H1 (cell line): Measurements from ENCODE around the gene DUS1L. TPM values are rescaled to one million over a fixed set of nuclear protein-coding genes. Genes with fewer than 3 reads are reported as not detected.
A peak's percentile ranks its signal among the peaks of the same experiment; 100 is the strongest.

ENCODE experiments used
- CTCF ChIA-PET: fragments of 300-600 bp; sonication (Branson Sonifier 250); formaldehyde crosslinking; loops from one replicate; lab custom pipeline; 2021; ENCODE audit not compliant: partially characterized antibody; lab: Charles Lee
- POLR2A ChIA-PET: fragments of 300-600 bp; sonication (Branson Sonifier 250); formaldehyde crosslinking; loops from one replicate; lab custom pipeline; 2021; ENCODE audit warnings: inconsistent platforms; ENCODE audit not compliant: partially characterized antibody; lab: Charles Lee
- DNase-seq, 2 experiments: peaks; one replicate each; pipeline versions ENCODE4 v3.0.0 to v3.0.0-alpha.2; 2010 to 2022; ENCODE audit warnings: low spot score in 2 of 2, low read depth in 1 of 2, mixed read lengths in 1 of 2
- FAIRE-seq: peaks from 2 replicates; lab custom pipeline; 2011; peaks lifted over from hg19 to GRCh38; lab: Jason Lieb, UNC
- H2AFZ ChIP-seq: 2 replicates; pipeline ENCODE4 v1.8.1; 2012; ENCODE audit warnings: low read length, inconsistent platforms
- H2AK5ac ChIP-seq: 2 replicates; pipeline ENCODE4 v1.6.1; 2013; ENCODE audit warnings: low read depth, low read length
- H2BK120ac ChIP-seq: replicated peaks from 2 replicates; pipeline ENCODE3; 2013; ENCODE audit warnings: low read depth, low read length, inconsistent platforms
- H2BK12ac ChIP-seq: 2 replicates; pipeline ENCODE4 v1.6.1; 2013; ENCODE audit warnings: low read depth, low read length
- H2BK15ac ChIP-seq: 2 replicates; pipeline ENCODE4 v1.6.1; 2013; ENCODE audit warnings: low read length
- H2BK20ac ChIP-seq: 2 replicates; pipeline ENCODE4 v1.6.1; 2013; ENCODE audit warnings: low read length
- H2BK5ac ChIP-seq: 2 replicates; pipeline ENCODE4 v1.6.1; 2013; ENCODE audit warnings: low read depth, low read length
- H3K14ac ChIP-seq: 2 replicates; pipeline ENCODE4 v1.6.1; 2013; ENCODE audit warnings: inconsistent platforms; ENCODE audit not compliant: insufficient read length
- H3K18ac ChIP-seq: 2 replicates; pipeline ENCODE4 v1.6.1; 2013; ENCODE audit warnings: low read length; ENCODE audit errors: extremely low read depth
- H3K23ac ChIP-seq: 2 replicates; pipeline ENCODE4 v1.6.1; 2013; ENCODE audit warnings: inconsistent platforms; ENCODE audit not compliant: insufficient read length
- H3K23me2 ChIP-seq: 2 replicates; pipeline ENCODE4 v1.6.1; 2013; ENCODE audit warnings: low read depth, low read length
- H3K27ac ChIP-seq: 2 replicates; pipeline ENCODE4 v1.6.1; 2011; ENCODE audit warnings: low read depth, low read length, inconsistent platforms
- H3K27me3 ChIP-seq, 4 experiments: replicated peaks in 1 of 4; 1 replicate in 1 of 4; 2 replicates in 3 of 4; pipeline versions ENCODE4 v1.6.1 to v1.8.1; 2011 to 2013; ENCODE audit warnings: low read length in 3 of 4, mild to moderate bottlenecking in 3 of 4, inconsistent platforms in 2 of 4, mixed read lengths in 2 of 4, moderate library complexity in 1 of 4; ENCODE audit not compliant: control insufficient read depth in 3 of 4, insufficient read depth in 3 of 4; ENCODE audit errors: extremely low read depth in 1 of 4
- H3K36me3 ChIP-seq, 4 experiments: 2 replicates each; pipeline versions ENCODE4 v1.6.1 to v1.8.1; 2011 to 2013; ENCODE audit warnings: mild to moderate bottlenecking in 4 of 4, low read length in 3 of 4, moderate library complexity in 2 of 4, control low read depth in 1 of 4, inconsistent platforms in 1 of 4; ENCODE audit not compliant: insufficient read depth in 4 of 4, control insufficient read depth in 2 of 4
- H3K4ac ChIP-seq: replicated peaks from 2 replicates; pipeline ENCODE3; 2013; ENCODE audit warnings: low read length, low read depth, mixed read lengths, inconsistent platforms; ENCODE audit not compliant: insufficient read length
- H3K4me1 ChIP-seq, 4 experiments: replicated peaks in 1 of 4; 1 replicate in 1 of 4; 2 replicates in 3 of 4; pipeline versions ENCODE4 v1.6.1 to v1.8.1; 2011 to 2013; ENCODE audit warnings: low read length in 3 of 4, inconsistent platforms in 2 of 4, mixed read lengths in 1 of 4; ENCODE audit not compliant: insufficient read depth in 4 of 4, control insufficient read depth in 3 of 4
- H3K4me2 ChIP-seq, 2 experiments: 2 replicates each; pipeline versions ENCODE4 v1.6.1 to v1.8.1; 2011 to 2013; ENCODE audit warnings: low read depth in 2 of 2, low read length in 2 of 2, control low read depth in 1 of 2, inconsistent platforms in 1 of 2, mild to moderate bottlenecking in 1 of 2; ENCODE audit not compliant: insufficient read depth in 1 of 2
- H3K4me3 ChIP-seq, 4 experiments: fragments of 200-600, 300-600 bp in 1 of 4; sonication (generic), shearing (Covaris generic), sonication (Bioruptor Twin) in 1 of 4; 2 replicates each; pipeline versions ENCODE4 v1.5.1 to v1.8.1; 2011 to 2016; ENCODE audit warnings: low read length in 4 of 4, low read depth in 3 of 4, control low read depth in 2 of 4, inconsistent platforms in 2 of 4, mild to moderate bottlenecking in 2 of 4, mixed read lengths in 1 of 4, moderate library complexity in 1 of 4; ENCODE audit not compliant: insufficient read depth in 2 of 4; ENCODE audit errors: extremely low read depth in 1 of 4
- H3K56ac ChIP-seq: replicated peaks from 2 replicates; pipeline ENCODE3; 2013; ENCODE audit warnings: low read depth, mild to moderate bottlenecking, mixed read lengths, low read length, inconsistent platforms; ENCODE audit not compliant: insufficient read length
- H3K79me1 ChIP-seq: 2 replicates; pipeline ENCODE4 v1.6.1; 2013; ENCODE audit warnings: low read depth, low read length, control low read depth
- H3K79me2 ChIP-seq, 2 experiments: 2 replicates each; pipeline versions ENCODE4 v1.6.1 to v1.8.1; 2012 to 2013; ENCODE audit warnings: low read length in 2 of 2, mild to moderate bottlenecking in 2 of 2, inconsistent platforms in 1 of 2; ENCODE audit not compliant: insufficient read depth in 2 of 2, control insufficient read depth in 1 of 2
- H3K9ac ChIP-seq, 4 experiments: replicated peaks in 1 of 4; 1 replicate in 1 of 4; 2 replicates in 3 of 4; pipeline versions ENCODE4 v1.6.1 to v1.8.1; 2011 to 2013; ENCODE audit warnings: low read depth in 3 of 4, low read length in 3 of 4, control low read depth in 2 of 4, mild to moderate bottlenecking in 2 of 4, moderate library complexity in 2 of 4, inconsistent platforms in 1 of 4; ENCODE audit errors: extremely low read depth in 1 of 4
- H3K9me3 ChIP-seq, 2 experiments: 2 replicates each; pipeline versions ENCODE4 v1.6.1 to v1.8.1; 2012 to 2013; ENCODE audit warnings: mild to moderate bottlenecking in 2 of 2, moderate library complexity in 2 of 2, control low read depth in 1 of 2, inconsistent platforms in 1 of 2, low read depth in 1 of 2, low read length in 1 of 2, mixed read lengths in 1 of 2; ENCODE audit not compliant: insufficient read depth in 2 of 2
- H4K20me1 ChIP-seq, 2 experiments: replicated peaks in 1 of 2; 2 replicates each; pipeline versions ENCODE3 to v1.8.1; 2011 to 2013; ENCODE audit warnings: inconsistent platforms in 2 of 2, low read length in 2 of 2, mild to moderate bottlenecking in 1 of 2; ENCODE audit not compliant: insufficient read depth in 2 of 2, control insufficient read depth in 1 of 2
- H4K5ac ChIP-seq: 2 replicates; pipeline ENCODE4 v1.6.1; 2013; ENCODE audit warnings: low read length, low read depth, mixed read lengths, inconsistent platforms; ENCODE audit not compliant: insufficient read length
- H4K8ac ChIP-seq: 2 replicates; pipeline ENCODE4 v1.8.0; 2013; ENCODE audit warnings: mild to moderate bottlenecking, moderate library complexity, low read length, inconsistent platforms; ENCODE audit not compliant: insufficient read depth; ENCODE audit errors: extremely low read depth
- H4K91ac ChIP-seq: replicated peaks from 2 replicates; pipeline ENCODE3; 2013; ENCODE audit warnings: low read length, mixed read lengths, inconsistent platforms; ENCODE audit not compliant: insufficient read length
- BACH1 ChIP-seq: IDR thresholded peaks from 2 replicates; pipeline ENCODE4 v1.6.1; 2012; ENCODE audit warnings: low read length, improper control_type of control experiment
- CBX5 ChIP-seq: fragments of 300-800, 300-1000 bp; sonication (generic); IDR thresholded peaks from 2 replicates; pipeline ENCODE4 v1.7.1; 2016; ENCODE audit warnings: antibody characterized with exemption, low read length, low read depth
- CREB1 ChIP-seq: IDR thresholded peaks from 2 replicates; pipeline ENCODE4 v1.6.1; 2012; ENCODE audit warnings: inconsistent platforms
- GTF2F1 ChIP-seq: IDR thresholded peaks from 2 replicates; pipeline ENCODE4 v1.6.1; 2012; ENCODE audit warnings: low read depth, low read length, improper control_type of control experiment, borderline replicate concordance
- KDM4A ChIP-seq: IDR thresholded peaks from one replicate; pipeline ENCODE4 v1.7.1; 2012; ENCODE audit warnings: low read depth, mild to moderate bottlenecking, moderate library complexity, low read length, inconsistent platforms; ENCODE audit not compliant: severe bottlenecking
- SAP30 ChIP-seq: fragments of 300-600 bp; sonication (generic); IDR thresholded peaks from 2 replicates; pipeline ENCODE4 v1.7.1; 2012; ENCODE audit warnings: low read length, moderate library complexity, mild to moderate bottlenecking, inconsistent platforms; ENCODE audit not compliant: insufficient read depth, insufficient replicate concordance
- SP4 ChIP-seq: IDR thresholded peaks from 2 replicates; pipeline ENCODE4 v1.6.1; 2012; ENCODE audit warnings: low read length, inconsistent platforms
- TAF1 ChIP-seq: IDR thresholded peaks from 2 replicates; pipeline ENCODE4 v1.6.1; 2011; ENCODE audit warnings: mild to moderate bottlenecking, low read depth, low read length
- WGBS, 2 experiments: shearing (Covaris generic) in 1 of 2; methylation state at CpG; one replicate each; pipeline versions ENCODE4 v1.1.6 to v1.1.7; 2013 to 2015; ENCODE audit warnings: low lambda C conversion rate in 2 of 2, mixed read lengths in 2 of 2, inconsistent platforms in 1 of 2, low coverage in 1 of 2, missing lambda C conversion rate in 1 of 2; ENCODE audit not compliant: insufficient replicate concordance in 2 of 2, insufficient coverage in 1 of 2, insufficient read length in 1 of 2; ENCODE audit errors: extremely low coverage in 1 of 2, missing lambda C conversion rate in 1 of 2; 5-methylcytosine and 5-hydroxymethylcytosine counted together
- polyA plus RNA-seq, 7 experiments: library from polyadenylated mRNA; depleted of rRNA in 3 of 7; stranded (reverse) in 5 of 7; unstranded in 2 of 7; fragments of >200 nt in 5 of 7; fragments of 200-250 nt in 2 of 7; gene quantifications; 1 replicate in 5 of 7; 2 replicates in 1 of 7; 4 replicates in 1 of 7; pipeline versions ENCODE4 v1.2.1 to v1.2.3, GENCODE V29; 2011 to 2013; ENCODE audit warnings: missing spikeins in 2 of 7, mixed read lengths in 2 of 7
- total RNA-seq: library from RNA; stranded (reverse); fragmentation: NEBNext Ultra II Directional; extraction: Animal tissue kit (Norgen Biotek cat#: 25700); gene quantifications from 2 replicates; pipeline ENCODE4 v1.2.1, GENCODE V29; 2021
- TF ChIP-seq, protein P1 (sequence below): IDR thresholded peaks from 2 replicates; pipeline ENCODE4 v1.6.1; 2012; ENCODE audit warnings: inconsistent platforms
- TF ChIP-seq, protein P2 (sequence below): IDR thresholded peaks from 2 replicates; pipeline ENCODE4 v1.6.1; 2011; ENCODE audit warnings: low read depth, mild to moderate bottlenecking, low read length; ENCODE audit not compliant: insufficient read depth

DUS1L gene
- total and polyA plus RNA-seq, 2 of the 8 experiments (the other 6 are each of a cell fraction or from before 2014, with no cell fraction given): 34.5 to 69.1 TPM

- Histone ChIP-seq H3K23me2 (peaks cover 14% of the 10 kb centered on the region; the same call in 1 of the 2 replicates), H3K27ac (0 out of 2 replicates have a peak overlapping the region, but pooled peaks have one; percentile 30), H3K4ac (no peak overlapping the region), H3K9ac (no peak overlapping the region; a peak in 1 of 7 replicates), H2BK5ac (peak overlapping the region; percentile 60; the same call in 1 of the 2 replicates), H2BK120ac (no peak overlapping the region), H4K20me1 (peaks cover 12 to 53% of the 10 kb centered on the region in 2 experiments), H3K79me2 (peaks cover 15 to 45% of the 10 kb centered on the region in 2 experiments; a peak in 3 of 4 replicates), H3K4me1 (peaks cover 0 to 21% (median 16%) of the 10 kb centered on the region in 4 experiments; a peak in 6 of 7 replicates), H3K4me2 (no peak overlapping the region; a peak in 2 of 4 replicates), H3K23ac (no peak overlapping the region), H4K5ac (no peak overlapping the region), H3K4me3 (0 out of 8 replicates have a peak overlapping the region, but pooled peaks of 2 of the 4 experiments have one; percentile 5 to 11), H2BK12ac (no peak overlapping the region), H4K8ac (peak overlapping the region; percentile 62; the same call in 1 of the 2 replicates), H3K36me3 (peaks cover 39 to 58% (median 53%) of the 10 kb centered on the region in 4 experiments), H3K9me3 (no peaks in the 10 kb centered on the region), H3K27me3 (no peaks in the 10 kb centered on the region), H2BK20ac (no peak overlapping the region), H2AK5ac (no peak overlapping the region), H2BK15ac (no peak overlapping the region), H4K91ac (no peak overlapping the region), H3K18ac (no peak overlapping the region), H2AFZ (no peak overlapping the region), H3K56ac (no peak overlapping the region), H3K14ac (no peak overlapping the region), H3K79me1 (peaks cover 19% of the 10 kb centered on the region)
- ChIA-PET POLR2A (interaction anchor here (0.7 to 4.2 kb wide), 16 partner anchors 9 to 69 kb away, joined by 3 to 21 read pairs (median 6); partner anchors contain the start of genes DUS1L, GPS1 and RFNG), CTCF (interaction anchor here (0.6 to 1.6 kb wide), 8 partner anchors 9 to 147 kb away, joined by 3 to 6 read pairs (median 4); no protein-coding TSS in a partner anchor)
- FAIRE-seq (no peak), DNase-seq (no peak)
- WGBS, 2 experiments: 90% methylated on average over 23 of the region's 37 CpGs; no CpG with 5 or more reads in 1 of the 2 experiments
- TF ChIP-seq, protein P1, sequence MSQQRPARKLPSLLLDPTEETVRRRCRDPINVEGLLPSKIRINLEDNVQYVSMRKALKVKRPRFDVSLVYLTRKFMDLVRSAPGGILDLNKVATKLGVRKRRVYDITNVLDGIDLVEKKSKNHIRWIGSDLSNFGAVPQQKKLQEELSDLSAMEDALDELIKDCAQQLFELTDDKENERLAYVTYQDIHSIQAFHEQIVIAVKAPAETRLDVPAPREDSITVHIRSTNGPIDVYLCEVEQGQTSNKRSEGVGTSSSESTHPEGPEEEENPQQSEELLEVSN: no peak
- no peak for TF ChIP-seq CREB1
- TF ChIP-seq KDM4A: no peak
- TF ChIP-seq SP4: no peak
- TF ChIP-seq CBX5: no peak
- no peak for TF ChIP-seq TAF1
- no peak for TF ChIP-seq GTF2F1
- no peak for TF ChIP-seq BACH1
- TF ChIP-seq, protein P2, sequence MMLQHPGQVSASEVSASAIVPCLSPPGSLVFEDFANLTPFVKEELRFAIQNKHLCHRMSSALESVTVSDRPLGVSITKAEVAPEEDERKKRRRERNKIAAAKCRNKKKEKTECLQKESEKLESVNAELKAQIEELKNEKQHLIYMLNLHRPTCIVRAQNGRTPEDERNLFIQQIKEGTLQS: no peak
- TF ChIP-seq SAP30: no peak
These were observed 29.6 kb upstream of the DUS1L start for GRCh38 chr17:82094931-82095776.
